ENCODE measurements around the gene TOE1. TPM values are rescaled to one million over a fixed set of nuclear protein-coding genes. Genes with fewer than 3 reads are reported as not detected.

TOE1 gene
- total and polyA plus RNA-seq, 9 donors, result 6.7 to 16.3 (median 10.7) TPM

DNA sequence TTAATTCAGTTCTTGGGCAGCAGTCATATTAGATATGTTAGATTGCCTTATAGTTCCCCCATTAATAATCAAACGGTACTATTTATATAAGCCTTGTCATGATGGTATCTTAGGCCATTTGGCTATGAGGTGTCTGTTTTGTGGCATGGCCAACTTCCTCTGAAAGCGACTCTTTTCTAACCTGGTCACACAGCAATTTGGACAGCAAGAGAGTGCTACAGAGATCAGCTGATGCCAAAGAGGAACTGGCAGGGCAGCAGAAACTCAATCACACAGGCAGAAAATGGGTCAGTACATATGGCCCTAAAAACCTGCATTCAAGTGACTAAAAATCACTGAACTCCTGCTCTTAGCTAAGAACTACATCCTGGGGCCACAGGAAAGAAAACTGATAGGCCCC lies 13.7 kb downstream of the TOE1 start:
- no peak overlapping the region for H3K27ac ChIP-seq
- no peaks in the 10 kb centered on the region for H3K36me3 ChIP-seq
- no peak for DNase-seq
- peaks cover 4% of the 10 kb centered on the region for H3K4me1 ChIP-seq (ENCODE audit: insufficient read depth)
- no peaks in the 10 kb centered on the region for H3K27me3 ChIP-seq
- 90 to 96% (median 92%) methylated on average over 2 of the region's 2 CpGs for WGBS, 3 donors
- TF ChIP-seq POLR2A (IDR thresholded peaks at IDR 0.05) (no peak), EP300 (IDR thresholded peaks at IDR 0.05) (no peak)
- intact Hi-C loops (cut with DNase I), result loop anchor here in 1 of 4 donors (10.0 kb wide), 1 partner anchor 211 kb away; no protein-coding TSS in a partner anchor
- no peak overlapping the region for H3K4me3 ChIP-seq
- H3K9me3 ChIP-seq, result no peaks in the 10 kb centered on the region

DNA sequence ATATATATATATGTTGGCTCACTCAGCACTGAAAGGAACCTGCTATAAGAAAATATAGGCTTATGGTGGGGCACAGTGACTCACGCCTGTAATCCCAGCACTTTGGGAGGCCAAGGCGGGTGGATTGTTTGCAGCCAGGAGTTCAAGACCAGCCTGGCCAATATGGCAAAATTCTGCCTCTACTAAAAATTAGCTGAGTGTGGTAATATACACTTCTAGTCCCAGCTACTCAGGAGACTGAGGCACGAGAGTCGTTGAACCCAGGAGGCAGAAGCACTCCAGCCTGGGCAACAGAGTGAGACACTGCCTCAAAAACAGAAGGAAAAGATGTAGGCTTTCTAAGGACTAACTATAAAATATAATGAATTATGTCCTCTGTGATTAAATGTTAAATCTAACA lies 14.9 kb downstream of the TOE1 start:
- H3K4me1 ChIP-seq (ENCODE audit: insufficient read depth), result peaks cover 2% of the 10 kb centered on the region
- WGBS, 3 donors, result 94 to 96% (median 95%) methylated on average over 4 of the region's 4 CpGs
- no peaks in the 10 kb centered on the region for H3K36me3 ChIP-seq
- H3K4me3 ChIP-seq, result no peak overlapping the region
- no peaks in the 10 kb centered on the region for H3K9me3 ChIP-seq
- TF ChIP-seq POLR2A (IDR thresholded peaks at IDR 0.05), result no peak
- TF ChIP-seq, protein P1, sequence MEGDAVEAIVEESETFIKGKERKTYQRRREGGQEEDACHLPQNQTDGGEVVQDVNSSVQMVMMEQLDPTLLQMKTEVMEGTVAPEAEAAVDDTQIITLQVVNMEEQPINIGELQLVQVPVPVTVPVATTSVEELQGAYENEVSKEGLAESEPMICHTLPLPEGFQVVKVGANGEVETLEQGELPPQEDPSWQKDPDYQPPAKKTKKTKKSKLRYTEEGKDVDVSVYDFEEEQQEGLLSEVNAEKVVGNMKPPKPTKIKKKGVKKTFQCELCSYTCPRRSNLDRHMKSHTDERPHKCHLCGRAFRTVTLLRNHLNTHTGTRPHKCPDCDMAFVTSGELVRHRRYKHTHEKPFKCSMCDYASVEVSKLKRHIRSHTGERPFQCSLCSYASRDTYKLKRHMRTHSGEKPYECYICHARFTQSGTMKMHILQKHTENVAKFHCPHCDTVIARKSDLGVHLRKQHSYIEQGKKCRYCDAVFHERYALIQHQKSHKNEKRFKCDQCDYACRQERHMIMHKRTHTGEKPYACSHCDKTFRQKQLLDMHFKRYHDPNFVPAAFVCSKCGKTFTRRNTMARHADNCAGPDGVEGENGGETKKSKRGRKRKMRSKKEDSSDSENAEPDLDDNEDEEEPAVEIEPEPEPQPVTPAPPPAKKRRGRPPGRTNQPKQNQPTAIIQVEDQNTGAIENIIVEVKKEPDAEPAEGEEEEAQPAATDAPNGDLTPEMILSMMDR (IDR thresholded peaks at IDR 0.05), result no peak
- TF ChIP-seq EP300 (IDR thresholded peaks at IDR 0.05), result no peak
- no peak overlapping the region for H3K27ac ChIP-seq
- intact Hi-C loops (cut with DNase I), result loop anchor here in 2 of 4 donors (5.0 to 10.0 kb wide), 2 partner anchors 210 to 212 kb away; no protein-coding TSS in a partner anchor
- H3K27me3 ChIP-seq, result no peaks in the 10 kb centered on the region
- DNase-seq, result no peak

DNA sequence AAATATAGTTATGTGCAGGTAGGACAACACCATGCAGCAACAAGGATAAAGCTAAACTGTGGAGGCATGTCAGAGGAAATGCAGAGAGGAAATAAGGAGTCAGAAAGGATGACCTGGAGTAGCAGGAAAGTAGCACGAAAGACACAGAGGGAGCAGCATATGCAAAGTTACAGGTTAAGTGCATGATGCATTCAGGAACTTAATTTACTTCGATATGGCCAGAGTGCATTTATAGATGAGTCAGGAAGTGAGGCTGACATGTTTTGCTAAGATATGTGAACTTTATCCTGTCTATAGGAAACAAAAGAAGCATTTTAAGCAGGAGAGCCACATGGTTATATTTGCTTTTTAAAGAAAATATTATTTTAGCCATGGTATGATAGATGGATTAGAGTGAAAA lies 15.7 kb downstream of the TOE1 start:
- Histone ChIP-seq H3K27me3 (no peaks in the 10 kb centered on the region), H3K4me1 (ENCODE audit: insufficient read depth) (peaks cover 2% of the 10 kb centered on the region), H3K4me3 (no peak overlapping the region), H3K9me3 (no peaks in the 10 kb centered on the region), H3K36me3 (no peaks in the 10 kb centered on the region), H3K27ac (no peak overlapping the region)
- 67 to 80% (median 72%) methylated on average over 2 of the region's 2 CpGs for WGBS, 3 donors
- DNase-seq, result no peak
- no peak for TF ChIP-seq EP300 (IDR thresholded peaks at IDR 0.05)
- TF ChIP-seq, protein P1 (IDR thresholded peaks at IDR 0.05), result no peak
- TF ChIP-seq POLR2A (IDR thresholded peaks at IDR 0.05), result no peak
- intact Hi-C loops (cut with DNase I), result loop anchor here in 3 of 4 donors (2.0 to 10.0 kb wide), 3 partner anchors 141 to 212 kb away; no protein-coding TSS in a partner anchor

DNA sequence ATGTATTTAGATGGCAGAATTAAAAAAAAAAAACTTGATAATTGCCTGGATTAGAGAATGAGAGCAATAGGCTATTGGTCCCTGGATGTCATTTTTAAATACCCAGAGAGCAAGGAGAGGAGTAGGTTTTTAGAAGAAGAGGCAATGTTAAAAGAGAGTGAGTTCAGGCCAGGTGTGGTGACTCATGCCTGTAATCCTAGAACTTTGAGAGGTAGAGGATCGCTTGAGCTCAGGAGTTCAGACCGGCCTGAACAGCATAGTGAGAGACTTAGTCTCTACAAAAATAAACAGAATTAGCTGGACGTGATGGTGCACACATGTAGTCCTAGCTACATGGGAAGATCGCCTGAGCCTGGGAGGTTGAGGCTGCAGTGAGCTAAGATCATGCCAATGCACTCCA lies 16.2 kb downstream of the TOE1 start:
- intact Hi-C loops (cut with DNase I), result loop anchor here in 3 of 4 donors (2.0 to 10.0 kb wide), 3 partner anchors 141 to 211 kb away; no protein-coding TSS in a partner anchor

More for the DNA sequence above, 16.2 kb downstream of the TOE1 start:
- TF ChIP-seq EP300 (IDR thresholded peaks at IDR 0.05) (no peak), POLR2A (IDR thresholded peaks at IDR 0.05) (no peak)
- TF ChIP-seq, protein P1 (IDR thresholded peaks at IDR 0.05), result no peak
- H3K9me3 ChIP-seq, result no peaks in the 10 kb centered on the region
- H3K27me3 ChIP-seq, result no peaks in the 10 kb centered on the region
- WGBS, 3 donors, result 74 to 86% (median 82%) methylated on average over 4 of the region's 4 CpGs
- no peak overlapping the region for H3K27ac ChIP-seq
- H3K36me3 ChIP-seq, result no peaks in the 10 kb centered on the region
- no peak overlapping the region for H3K4me3 ChIP-seq
- no peak for DNase-seq
- peaks cover 2% of the 10 kb centered on the region for H3K4me1 ChIP-seq (ENCODE audit: insufficient read depth)
